Pericardium fibroblast (primary cell): ENCODE measurements around the gene ERO1B. TPM values are rescaled to one million over a fixed set of nuclear protein-coding genes. Genes with fewer than 3 reads are reported as not detected.

ENCODE experiments used
- total RNA-seq: library from RNA; depleted of rRNA; stranded (reverse); fragments of >200 nt; gene quantifications from 2 replicates; pipeline ENCODE4 v1.2.3, GENCODE V29; 2015

The ERO1B gene
- 1.1 and 2.7 TPM in 2 replicates for total RNA-seq

GRCh38 chr1:236281654-236282424 lies at the start of gene ERO1B:
TSS of gene ERO1B (minus strand) at chr1:236281958. CDS start at chr1:236281783, 175 bp downstream.

Other genes with a start within 250 kb of the ERO1B start
- gene NID1, start 216.9 kb downstream of the ERO1B start, total RNA-seq, result 323 and 678 TPM in 2 replicates
- gene GPR137B, start 139.4 kb downstream of the ERO1B start, total RNA-seq, result 21.8 and 33.3 TPM in 2 replicates
- gene EDARADD, start 112.3 kb upstream of the ERO1B start, total RNA-seq, result 0.26 TPM in 1 of 2 replicates, not detected in the other
- 25.8 and 42.1 TPM in 2 replicates for gene LGALS8, start 242.0 kb upstream of the ERO1B start, total RNA-seq